K562 (cell line): ENCODE measurements around the gene PIK3CG. TPM values are rescaled to one million over a fixed set of nuclear protein-coding genes. Genes with fewer than 3 reads are reported as not detected.

ENCODE experiments used
- BCLAF1 ChIP-seq, 2 experiments: fragments of 450-650 bp in 1 of 2; IDR thresholded peaks; 2 replicates each; pipeline ENCODE4 v1.6.1; 2011 to 2017; ENCODE audit warnings: low read depth in 2 of 2, antibody characterized with exemption in 1 of 2, borderline replicate concordance in 1 of 2, low read length in 1 of 2, mild to moderate bottlenecking in 1 of 2, mixed read lengths in 1 of 2; ENCODE audit not compliant: control insufficient read depth in 1 of 2
- CAMTA2 ChIP-seq: fragments of 250-450 bp; sonication (Bioruptor Pico); conservative IDR thresholded peaks from 2 replicates; pipeline ENCODE4 v1.5.1; 2022
- CREB3L1 ChIP-seq: fragments of 450-650 bp; IDR thresholded peaks from 2 replicates; pipeline ENCODE4 v1.6.1; 2014; ENCODE audit warnings: low read depth, mild to moderate bottlenecking, moderate library complexity, borderline replicate concordance
- EP400 ChIP-seq: fragments of 450-650 bp; IDR thresholded peaks from 2 replicates; pipeline ENCODE4 v1.6.1; 2017; ENCODE audit warnings: antibody characterized with exemption, mild to moderate bottlenecking, moderate library complexity
- HDAC6 ChIP-seq: IDR thresholded peaks from 2 replicates; pipeline ENCODE4 v1.6.1; 2012; ENCODE audit warnings: low read depth, mild to moderate bottlenecking, control low read depth, inconsistent platforms, low read length, moderate library complexity
- HMGN3 ChIP-seq: IDR thresholded peaks from 2 replicates; pipeline ENCODE4 v1.6.1; 2011; ENCODE audit warnings: borderline replicate concordance, low read depth, mild to moderate bottlenecking, mixed read lengths, low read length; ENCODE audit not compliant: insufficient read length; ENCODE audit errors: extremely low read depth
- KDM4B ChIP-seq, 2 experiments: fragments of 450-650 bp in 1 of 2; sonication (generic) in 1 of 2; IDR thresholded peaks; 2 replicates each; pipeline ENCODE4 v1.6.1; 2016 to 2017; ENCODE audit warnings: borderline replicate concordance in 2 of 2, antibody characterized with exemption in 1 of 2, low read depth in 1 of 2, mild to moderate bottlenecking in 1 of 2
- KLF16 ChIP-seq: IDR thresholded peaks from 2 replicates; pipeline ENCODE4 v1.6.1; 2016; ENCODE audit warnings: antibody characterized with exemption
- L3MBTL2 ChIP-seq: fragments of 450-650 bp; IDR thresholded peaks from 2 replicates; pipeline ENCODE4 v1.6.1; 2016; ENCODE audit warnings: mild to moderate bottlenecking, moderate library complexity
- NFIC ChIP-seq: fragments of 450-650 bp; IDR thresholded peaks from 2 replicates; pipeline ENCODE4 v1.6.1; 2017; ENCODE audit warnings: mild to moderate bottlenecking, inconsistent platforms
- NR4A1 ChIP-seq, 2 experiments: fragments of 250-450 bp in 1 of 2; fragments of 450-650 bp in 1 of 2; sonication (Bioruptor Pico) in 1 of 2; IDR thresholded peaks; 2 replicates each; pipeline versions ENCODE4 v1.4.0 to v1.6.1; 2016 to 2020; ENCODE audit warnings: mild to moderate bottlenecking in 2 of 2, missing compliant biosample characterization in 1 of 2, missing genetic modification characterization in 1 of 2, moderate library complexity in 1 of 2
- PHF8 ChIP-seq: fragments of 200-600 bp; sonication (generic); IDR thresholded peaks from 2 replicates; pipeline ENCODE4 v1.6.1; 2012; ENCODE audit warnings: mixed run types, mild to moderate bottlenecking, inconsistent platforms, low read length, moderate library complexity, borderline replicate concordance
- RBM39 ChIP-seq: fragments of 200-400 bp; formaldehyde crosslinking; optimal IDR thresholded peaks from 2 replicates; pipeline ENCODE3; 2018; ENCODE audit warnings: low read depth, low read length
- SMAD1 ChIP-seq: fragments of 150-350 bp; IDR thresholded peaks from 2 replicates; pipeline ENCODE4 v1.6.1; 2014; ENCODE audit warnings: low read length, low read depth; ENCODE audit not compliant: partially characterized antibody
- SRSF1 ChIP-seq: fragments of 200-400 bp; formaldehyde crosslinking; IDR thresholded peaks from 2 replicates; pipeline ENCODE4 v1.6.1; 2017; ENCODE audit warnings: mild to moderate bottlenecking, low read depth, low read length, moderate library complexity
- TAF1 ChIP-seq: IDR thresholded peaks from 2 replicates; pipeline ENCODE4 v1.6.1; 2011; ENCODE audit warnings: mild to moderate bottlenecking, low read length, moderate library complexity; ENCODE audit not compliant: insufficient read depth, control insufficient read depth, severe bottlenecking; ENCODE audit errors: extremely low read depth
- TBL1XR1 ChIP-seq, 2 experiments: IDR thresholded peaks; 2 replicates each; pipeline ENCODE4 v1.6.1; 2012; ENCODE audit warnings: improper control_type of control experiment in 2 of 2, low read length in 2 of 2, mild to moderate bottlenecking in 1 of 2
- TEAD1 ChIP-seq, 2 experiments: fragments of 450-650 bp in 1 of 2; sonication (generic) in 1 of 2; formaldehyde crosslinking; IDR thresholded peaks; 2 replicates each; pipeline versions ENCODE4 v1.4.0 to v1.8.0; 2020 to 2022; ENCODE audit warnings: mild to moderate bottlenecking in 2 of 2, missing genetic modification reagents in 1 of 2
- ZNF133 ChIP-seq: fragments of 250-450 bp; sonication (Bioruptor Pico); IDR thresholded peaks from 2 replicates; pipeline ENCODE4 v1.4.0; 2020; ENCODE audit warnings: mild to moderate bottlenecking
- ZNF589 ChIP-seq: fragments of 200-800 bp; sonication (Bioruptor generic); IDR thresholded peaks from 2 replicates; pipeline ENCODE4 v1.6.1; 2016; ENCODE audit warnings: low read depth, missing genetic modification characterization, missing compliant biosample characterization
- polyA plus RNA-seq, 8 experiments: library from polyadenylated mRNA; depleted of rRNA in 4 of 8; stranded (reverse) in 5 of 8; unstranded in 3 of 8; fragments of >200 nt; fragmentation: Nextera tagmentation in 2 of 8; fragmentation: Illumina TruSeq in 1 of 8; extraction: Ambion mirVana in 2 of 8; extraction: Trizol in 1 of 8; gene quantifications; 2 replicates each; pipeline versions ENCODE4 v1.2.1 to v1.2.3, GENCODE V29; 2011 to 2014; ENCODE audit warnings: inconsistent platforms in 1 of 8, missing spikeins in 1 of 8
- total RNA-seq, 7 experiments: library from RNA; depleted of rRNA in 6 of 7; stranded (reverse); fragments of >200 nt in 6 of 7; fragmentation: Illumina TruSeq in 2 of 7; extraction: Trizol in 2 of 7; gene quantifications; 2 replicates each; pipeline versions ENCODE4 v1.2.1 to v1.2.3, GENCODE V29; 2011 to 2021; ENCODE audit warnings: low replicate concordance in 1 of 7

Gene PIK3CG
- total and polyA plus RNA-seq, 9 of the 15 experiments (the other 6 are each of a cell fraction or from before 2014, with no cell fraction given), result 5.3 to 42.5 (median 29.0) TPM

- TF ChIP-seq CAMTA2, result peak; percentile 65; the same call in 1 of the 2 replicates
- TF ChIP-seq PHF8, result no peak
- TF ChIP-seq KLF16, result no peak
- TF ChIP-seq CREB3L1, result peak; percentile 17; the same call in 1 of the 2 replicates
- TF ChIP-seq TEAD1 (CRISPR knock-in tag; IDR thresholded peaks at IDR 0.05), result 0 out of 4 replicates have a peak, but pooled peaks of 1 of the 2 experiments have one; percentile 15
- TF ChIP-seq TAF1, result peak; percentile 23
- TF ChIP-seq ZNF589, result 0 out of 2 replicates have a peak, but pooled peaks have one; percentile 27
- peak; percentile 84 for TF ChIP-seq HMGN3
- 0 out of 4 replicates have a peak, but pooled peaks of 1 of the 2 experiments have one; percentile 56 for TF ChIP-seq KDM4B (IDR thresholded peaks at IDR 0.05; ENCODE audit: borderline replicate concordance in 2 of 2, low read depth in 1 of 2)
- peak; percentile 48 for TF ChIP-seq L3MBTL2
- peak; percentile 64 for TF ChIP-seq RBM39
- no peak for TF ChIP-seq HDAC6
- TF ChIP-seq NFIC, result peak; percentile 100
- TF ChIP-seq NR4A1 (CRISPR knock-in tag; IDR thresholded peaks at IDR 0.05), result no peak
- TF ChIP-seq NR4A1 (tag; IDR thresholded peaks at IDR 0.05), result 0 out of 2 replicates have a peak, but pooled peaks have one; percentile 15
- peak; percentile 69 to 89; a peak in 3 of 4 replicates for TF ChIP-seq TBL1XR1 (IDR thresholded peaks at IDR 0.05; ENCODE audit: low read length in 2 of 2)
- TF ChIP-seq BCLAF1 (IDR thresholded peaks at IDR 0.05; ENCODE audit: borderline replicate concordance in 1 of 2, control insufficient read depth in 1 of 2, low read depth in 2 of 2, low read length in 1 of 2), result 0 out of 4 replicates have a peak, but pooled peaks of 1 of the 2 experiments have one; percentile 48
- no peak for TF ChIP-seq SRSF1
- peak; percentile 27; the same call in 1 of the 2 replicates for TF ChIP-seq EP400
- peak; percentile 89 for TF ChIP-seq SMAD1
- TF ChIP-seq ZNF133, result 0 out of 2 replicates have a peak, but pooled peaks have one; percentile 3
These were observed 6.2 kb upstream of the PIK3CG start (continued) for GRCh38 chr7:106858618-106859532.
